Measurements from ENCODE around the gene WIF1.

- TF ChIP-seq POLR2A (IDR thresholded peaks at IDR 0.05), result no peak
- TF ChIP-seq POLR2AphosphoS5 (IDR thresholded peaks at IDR 0.05), result no peak
These were observed 69.9 kb downstream of the WIF1 start for GRCh38 chr12:65051218-65051617.

All from stomach (tissue), 4 donors.